Tibial nerve (tissue), 4 donors: Measurements from ENCODE around the gene PLA2G3.
A peak's percentile ranks its signal among the peaks of the same experiment; 100 is the strongest.

Experiments used
- EP300 ChIP-seq, 2 donors: sonication (generic); formaldehyde crosslinking; IDR thresholded peaks; one replicate each; pipeline ENCODE4 v1.6.1; 2017; ENCODE audit warnings: antibody characterized with exemption in 2 of 2, mild to moderate bottlenecking in 1 of 2
- POLR2A ChIP-seq, 2 donors: fragments of 450-650 bp; IDR thresholded peaks; one replicate each; pipeline ENCODE4 v1.6.1; 2017; ENCODE audit warnings: antibody characterized with exemption in 2 of 2, mild to moderate bottlenecking in 2 of 2, moderate library complexity in 2 of 2
- TF ChIP-seq, protein P1 (sequence below), 5 experiments: fragments of 200-600 bp in 3 of 5; fragments of 450-650 bp in 2 of 5; sonication (generic) in 3 of 5; IDR thresholded peaks; one replicate each; pipeline ENCODE4 v1.5.1; 2016 to 2019; ENCODE audit warnings: antibody characterized with exemption in 5 of 5, mild to moderate bottlenecking in 3 of 5, moderate library complexity in 2 of 5

DNA sequence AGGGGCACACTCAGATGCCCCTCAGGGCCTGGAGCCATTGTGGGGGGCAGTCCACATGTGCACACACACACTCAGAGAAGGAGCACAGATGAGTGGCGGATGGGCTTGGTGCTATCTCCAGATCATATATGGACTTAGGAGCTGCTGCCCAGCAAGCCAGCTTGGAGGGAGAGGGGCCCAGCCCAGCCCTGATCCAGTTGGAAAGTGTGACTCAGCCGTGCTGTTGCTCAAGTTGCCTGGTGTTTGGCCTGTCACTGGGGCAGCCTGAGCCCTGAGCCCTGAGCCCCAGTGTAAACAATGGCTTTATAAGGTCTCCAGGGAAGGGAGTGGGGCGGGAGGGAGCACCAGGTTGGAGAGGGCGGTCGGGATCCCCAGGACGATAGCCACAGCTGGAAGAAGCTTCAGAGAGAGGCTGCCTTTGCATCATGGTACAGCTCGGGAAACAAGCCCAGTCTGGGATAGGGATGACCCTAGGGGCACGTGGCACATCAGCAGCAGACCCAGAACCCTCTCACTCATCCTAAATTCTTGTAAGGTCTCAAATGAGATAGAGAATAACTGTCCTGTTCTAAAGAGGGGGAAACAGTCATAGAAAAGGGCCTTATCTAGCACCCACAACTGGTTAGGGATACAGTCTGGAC, 37.7 kb downstream of the PLA2G3 start:
- TF ChIP-seq, protein P1, sequence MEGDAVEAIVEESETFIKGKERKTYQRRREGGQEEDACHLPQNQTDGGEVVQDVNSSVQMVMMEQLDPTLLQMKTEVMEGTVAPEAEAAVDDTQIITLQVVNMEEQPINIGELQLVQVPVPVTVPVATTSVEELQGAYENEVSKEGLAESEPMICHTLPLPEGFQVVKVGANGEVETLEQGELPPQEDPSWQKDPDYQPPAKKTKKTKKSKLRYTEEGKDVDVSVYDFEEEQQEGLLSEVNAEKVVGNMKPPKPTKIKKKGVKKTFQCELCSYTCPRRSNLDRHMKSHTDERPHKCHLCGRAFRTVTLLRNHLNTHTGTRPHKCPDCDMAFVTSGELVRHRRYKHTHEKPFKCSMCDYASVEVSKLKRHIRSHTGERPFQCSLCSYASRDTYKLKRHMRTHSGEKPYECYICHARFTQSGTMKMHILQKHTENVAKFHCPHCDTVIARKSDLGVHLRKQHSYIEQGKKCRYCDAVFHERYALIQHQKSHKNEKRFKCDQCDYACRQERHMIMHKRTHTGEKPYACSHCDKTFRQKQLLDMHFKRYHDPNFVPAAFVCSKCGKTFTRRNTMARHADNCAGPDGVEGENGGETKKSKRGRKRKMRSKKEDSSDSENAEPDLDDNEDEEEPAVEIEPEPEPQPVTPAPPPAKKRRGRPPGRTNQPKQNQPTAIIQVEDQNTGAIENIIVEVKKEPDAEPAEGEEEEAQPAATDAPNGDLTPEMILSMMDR (IDR thresholded peaks at IDR 0.05), result no peak
- TF ChIP-seq POLR2A (IDR thresholded peaks at IDR 0.05) (no peak), EP300 (IDR thresholded peaks at IDR 0.05) (peak in 1 of 2 donors; percentile 86)
